K562 (cell line): ENCODE data around the gene LAMA3. TPM values are rescaled to one million over a fixed set of nuclear protein-coding genes. Genes with fewer than 3 reads are reported as not detected.

ENCODE experiments used
- ADNP ChIP-seq: fragments of 200-800 bp; sonication (Bioruptor generic); IDR thresholded peaks from 2 replicates; pipeline ENCODE4 v1.6.1; 2016; ENCODE audit warnings: missing genetic modification characterization, missing compliant biosample characterization
- EZH2 ChIP-seq: IDR thresholded peaks from 2 replicates; pipeline ENCODE4 v1.6.1; 2012; ENCODE audit warnings: low read depth, mild to moderate bottlenecking, inconsistent platforms, low read length, borderline replicate concordance
- FOXO4 ChIP-seq: fragments of 450-650 bp; formaldehyde crosslinking; IDR thresholded peaks from 2 replicates; pipeline ENCODE4 v1.4.0; 2020; ENCODE audit warnings: mild to moderate bottlenecking, moderate library complexity
- FOXP4 ChIP-seq: sonication (generic); formaldehyde crosslinking; IDR thresholded peaks from 2 replicates; pipeline ENCODE4 v1.8.0; 2022; ENCODE audit warnings: mild to moderate bottlenecking, missing genetic modification reagents, borderline replicate concordance
- HMG20A ChIP-seq: fragments of 450-650 bp; formaldehyde crosslinking; conservative IDR thresholded peaks from 2 replicates; pipeline ENCODE4 v1.4.0; 2020; ENCODE audit warnings: mild to moderate bottlenecking, mixed read lengths
- HNRNPUL1 ChIP-seq: fragments of 200-400 bp; formaldehyde crosslinking; IDR thresholded peaks from 2 replicates; pipeline ENCODE4 v1.6.1; 2017; ENCODE audit warnings: low read length
- KAT7 ChIP-seq: sonication (generic); formaldehyde crosslinking; IDR thresholded peaks from 2 replicates; pipeline ENCODE4 v1.8.0; 2022; ENCODE audit warnings: missing genetic modification reagents, mild to moderate bottlenecking, borderline replicate concordance
- MCM7 ChIP-seq, 2 experiments: fragments of 450-650 bp; IDR thresholded peaks; 2 replicates each; pipeline ENCODE4 v1.6.1; 2016 to 2018
- MYC ChIP-seq, 2 experiments: fragments of 250-450 bp in 1 of 2; sonication (Bioruptor Pico) in 1 of 2; IDR thresholded peaks; 2 replicates each; pipeline versions ENCODE4 v1.5.1 to v1.6.1; 2012 to 2021; ENCODE audit warnings: low read depth in 2 of 2, borderline replicate concordance in 1 of 2, improper control_type of control experiment in 1 of 2, low read length in 1 of 2, mild to moderate bottlenecking in 1 of 2, moderate library complexity in 1 of 2
- TCFL5 ChIP-seq: fragments of 250-450 bp; sonication (Bioruptor Pico); conservative IDR thresholded peaks from 2 replicates; pipeline ENCODE4 v1.6.1; 2021; ENCODE audit warnings: mild to moderate bottlenecking, moderate library complexity, matching md5 sums
- ZNF445 ChIP-seq: fragments of 250-450 bp; sonication (Bioruptor Pico); IDR thresholded peaks from 2 replicates; pipeline ENCODE4 v1.4.0; 2020; ENCODE audit warnings: low read depth, mild to moderate bottlenecking, moderate library complexity
- ZNF586 ChIP-seq: fragments of 450-650 bp; formaldehyde crosslinking; conservative IDR thresholded peaks from 2 replicates; pipeline ENCODE4 v1.4.0; 2020; ENCODE audit warnings: mild to moderate bottlenecking, moderate library complexity
- polyA plus RNA-seq, 8 experiments: library from polyadenylated mRNA; depleted of rRNA in 4 of 8; stranded (reverse) in 5 of 8; unstranded in 3 of 8; fragments of >200 nt; fragmentation: Nextera tagmentation in 2 of 8; fragmentation: Illumina TruSeq in 1 of 8; extraction: Ambion mirVana in 2 of 8; extraction: Trizol in 1 of 8; gene quantifications; 2 replicates each; pipeline versions ENCODE4 v1.2.1 to v1.2.3, GENCODE V29; 2011 to 2014; ENCODE audit warnings: inconsistent platforms in 1 of 8, missing spikeins in 1 of 8
- total RNA-seq, 7 experiments: library from RNA; depleted of rRNA in 6 of 7; stranded (reverse); fragments of >200 nt in 6 of 7; fragmentation: Illumina TruSeq in 2 of 7; extraction: Trizol in 2 of 7; gene quantifications; 2 replicates each; pipeline versions ENCODE4 v1.2.1 to v1.2.3, GENCODE V29; 2011 to 2021; ENCODE audit warnings: low replicate concordance in 1 of 7

LAMA3 gene
- total and polyA plus RNA-seq, 9 of the 15 experiments (the other 6 are each of a cell fraction or from before 2014, with no cell fraction given): 0.07 TPM; not detected in 8

GRCh38 chr18:23880931-23881617, 191.8 kb downstream of the LAMA3 start (continued):
- TF ChIP-seq FOXP4 (CRISPR knock-in tag) (no peak), ZNF586 (CRISPR knock-in tag) (no peak), HNRNPUL1 (no peak), TCFL5 (CRISPR knock-in tag) (no peak), ADNP (no peak), MYC (IDR thresholded peaks at IDR 0.05; ENCODE audit: low read depth, low read length) (no peak), MYC (CRISPR knock-in tag; IDR thresholded peaks at IDR 0.05; ENCODE audit: borderline replicate concordance, low read depth) (no peak), KAT7 (CRISPR knock-in tag) (no peak), FOXO4 (CRISPR knock-in tag) (no peak), HMG20A (CRISPR knock-in tag) (no peak), MCM7 (IDR thresholded peaks at IDR 0.05) (no peak), ZNF445 (CRISPR knock-in tag) (no peak), EZH2 (no peak)
